ENCODE measurements around the gene KRT39.

- TF ChIP-seq CTCF (IDR thresholded peaks at IDR 0.05; ENCODE audit: control extremely low read depth in 1 of 3, insufficient read depth in 1 of 3, low read depth in 1 of 3, low read length in 3 of 3): peak in 2 of 3 experiments; percentile 23 to 64; a peak in 2 of 4 replicates
- no peak for TF ChIP-seq MAX (IDR thresholded peaks at IDR 0.05)
- TF ChIP-seq SRF (IDR thresholded peaks at IDR 0.05; ENCODE audit: low read depth, low read length): no peak
- TF ChIP-seq EZH2 (IDR thresholded peaks at IDR 0.05; ENCODE audit: low read depth, low read length, severe bottlenecking): no peak
- peak in 1 of 2 experiments; percentile 43; a peak in 2 of 4 replicates for TF ChIP-seq RAD21 (IDR thresholded peaks at IDR 0.05 in 1 of 2, conservative IDR thresholded peaks at IDR 0.05 in 1 of 2; ENCODE audit: low read depth in 2 of 2, low read length in 2 of 2)
- no peak for TF ChIP-seq CHD7 (IDR thresholded peaks at IDR 0.05; ENCODE audit: insufficient replicate concordance, low read length)
- no peak for TF ChIP-seq GTF2F1 (IDR thresholded peaks at IDR 0.05; ENCODE audit: borderline replicate concordance, low read depth, low read length)
Measured at GRCh38 chr17:40963838-40964237, 2.9 kb downstream of the KRT39 start.
